NCI-H2171 (cell line): ENCODE results near the gene MTHFD2L.
"Not testable (repeated sequence)": the region's sequence is repeated elsewhere in the genome, so short reads cannot be mapped to it uniquely, and the experiment has no call there.

Experiments used
- DNase-seq: peaks from one replicate; lab custom pipeline; 2025; lab: John Stamatoyannopoulos, UW

Gene MTHFD2L

GRCh38 chr4:74335341-74336021, 177.6 kb downstream of the MTHFD2L start:
- DNase-seq: no peak

- no peak for DNase-seq
Observed at GRCh38 chr4:74338792-74339333, 180.9 kb downstream of the MTHFD2L start.

- DNase-seq: no peak
Observed at GRCh38 chr4:74339501-74339900, 181.6 kb downstream of the MTHFD2L start.

GRCh38 chr4:74340421-74340820, 182.5 kb downstream of the MTHFD2L start:
- DNase-seq: not testable (repeated sequence)

GRCh38 chr4:74344031-74344430, 186.1 kb downstream of the MTHFD2L start:
- DNase-seq: no peak
